Mesothelial cell of epicardium (in vitro differentiated cells): ENCODE measurements around the gene ABCG1. TPM values are rescaled to one million over a fixed set of nuclear protein-coding genes. Genes with fewer than 3 reads are reported as not detected.

Experiments used
- DNase-seq, 2 experiments: peaks; one replicate each; pipeline ENCODE4 v3.0.0; 2021; ENCODE audit warnings: low spot score in 2 of 2; ENCODE audit not compliant: unreplicated experiment in 2 of 2
- H3K27ac Mint-ChIP-seq: 2 replicates; pipeline ENCODE4 v1.8.0; 2021; ENCODE audit warnings: mixed read lengths
- H3K27me3 Mint-ChIP-seq: 2 replicates; pipeline ENCODE4 v1.8.0; 2021; ENCODE audit warnings: low read depth, mixed read lengths
- H3K36me3 Mint-ChIP-seq: 2 replicates; pipeline ENCODE4 v1.8.0; 2021; ENCODE audit warnings: mixed read lengths
- H3K4me1 Mint-ChIP-seq: 2 replicates; pipeline ENCODE4 v1.8.0; 2021; ENCODE audit warnings: mixed read lengths
- H3K4me3 Mint-ChIP-seq: 2 replicates; pipeline ENCODE4 v1.8.0; 2021; ENCODE audit warnings: mild to moderate bottlenecking, moderate library complexity, mixed read lengths
- H3K9me3 Mint-ChIP-seq: 2 replicates; pipeline ENCODE4 v1.8.0; 2021; ENCODE audit warnings: mixed read lengths
- CTCF ChIP-seq: fragments of 200-600 bp; sonication (generic); IDR thresholded peaks from one replicate; pipeline ENCODE4 v1.5.0; 2021; ENCODE audit warnings: antibody characterized with exemption; ENCODE audit not compliant: unreplicated experiment
- total RNA-seq: library from RNA; stranded (reverse); gene quantifications from 3 replicates; pipeline ENCODE4 v1.2.1, GENCODE V29; 2021

Gene ABCG1
- total RNA-seq, 1 donor from 2014 or later = 4.4 TPM

GRCh38 chr21:42331660-42332059 is 112.7 kb downstream of the ABCG1 start:
- no peak for TF ChIP-seq CTCF
- Mint-ChIP-seq H3K9me3 (peaks cover 29% of the 10 kb centered on the region), H3K4me1 (peaks cover 7% of the 10 kb centered on the region), H3K27ac (no peak overlapping the region), H3K27me3 (peaks cover 24% of the 10 kb centered on the region), H3K4me3 (no peak overlapping the region), H3K36me3 (no peaks in the 10 kb centered on the region)
- no peak for DNase-seq

GRCh38 chr21:42332557-42333317 is 113.8 kb downstream of the ABCG1 start:
- no peak overlapping the region for H3K4me3 Mint-ChIP-seq
- DNase-seq = peak in 1 of 2 experiments; percentile 10
- H3K27me3 Mint-ChIP-seq = peaks cover 23% of the 10 kb centered on the region
- no peak overlapping the region for H3K27ac Mint-ChIP-seq
- H3K36me3 Mint-ChIP-seq = no peaks in the 10 kb centered on the region
- no peak for TF ChIP-seq CTCF
- peaks cover 29% of the 10 kb centered on the region for H3K9me3 Mint-ChIP-seq
- H3K4me1 Mint-ChIP-seq = peaks cover 7% of the 10 kb centered on the region

GRCh38 chr21:42336054-42336453 is 117.1 kb downstream of the ABCG1 start:
- peaks cover 10% of the 10 kb centered on the region for H3K27me3 Mint-ChIP-seq
- peak overlapping the region; percentile 24 for H3K4me3 Mint-ChIP-seq

GRCh38 chr21:42337276-42337675 is 118.3 kb downstream of the ABCG1 start:
- no peak overlapping the region for H3K4me3 Mint-ChIP-seq
- no peaks in the 10 kb centered on the region for H3K36me3 Mint-ChIP-seq
- no peaks in the 10 kb centered on the region for H3K9me3 Mint-ChIP-seq
- DNase-seq = peak in 1 of 2 experiments; percentile 5
- no peak overlapping the region for H3K27ac Mint-ChIP-seq
- TF ChIP-seq CTCF = no peak
- peaks cover 7% of the 10 kb centered on the region for H3K4me1 Mint-ChIP-seq
- H3K27me3 Mint-ChIP-seq = peaks cover 7% of the 10 kb centered on the region

More at GRCh38 chr21:42336054-42336453, 117.1 kb downstream of the ABCG1 start:
- Mint-ChIP-seq H3K9me3 (peaks cover 12% of the 10 kb centered on the region), H3K36me3 (no peaks in the 10 kb centered on the region), H3K27ac (no peak overlapping the region), H3K4me1 (peaks cover 7% of the 10 kb centered on the region)
- peak in 1 of 2 experiments; percentile 35 for DNase-seq
- no peak for TF ChIP-seq CTCF

GRCh38 chr21:42337830-42338728 is 119.1 kb downstream of the ABCG1 start:
- Mint-ChIP-seq H3K4me3 (no peak overlapping the region), H3K9me3 (no peaks in the 10 kb centered on the region), H3K36me3 (no peaks in the 10 kb centered on the region), H3K27ac (no peak overlapping the region), H3K27me3 (peaks cover 2% of the 10 kb centered on the region), H3K4me1 (peaks cover 7% of the 10 kb centered on the region)
- DNase-seq = peak in 1 of 2 experiments; percentile 57
- TF ChIP-seq CTCF = no peak
